Hepatic stellate cell (primary cell): Measurements from ENCODE around the gene FAF1.
A peak's percentile ranks its signal among the peaks of the same experiment; 100 is the strongest.

Experiments used
- DNase-seq: peaks from one replicate; pipeline ENCODE4 v3.0.0; 2011; ENCODE audit warnings: low spot score

The FAF1 gene

DNA sequence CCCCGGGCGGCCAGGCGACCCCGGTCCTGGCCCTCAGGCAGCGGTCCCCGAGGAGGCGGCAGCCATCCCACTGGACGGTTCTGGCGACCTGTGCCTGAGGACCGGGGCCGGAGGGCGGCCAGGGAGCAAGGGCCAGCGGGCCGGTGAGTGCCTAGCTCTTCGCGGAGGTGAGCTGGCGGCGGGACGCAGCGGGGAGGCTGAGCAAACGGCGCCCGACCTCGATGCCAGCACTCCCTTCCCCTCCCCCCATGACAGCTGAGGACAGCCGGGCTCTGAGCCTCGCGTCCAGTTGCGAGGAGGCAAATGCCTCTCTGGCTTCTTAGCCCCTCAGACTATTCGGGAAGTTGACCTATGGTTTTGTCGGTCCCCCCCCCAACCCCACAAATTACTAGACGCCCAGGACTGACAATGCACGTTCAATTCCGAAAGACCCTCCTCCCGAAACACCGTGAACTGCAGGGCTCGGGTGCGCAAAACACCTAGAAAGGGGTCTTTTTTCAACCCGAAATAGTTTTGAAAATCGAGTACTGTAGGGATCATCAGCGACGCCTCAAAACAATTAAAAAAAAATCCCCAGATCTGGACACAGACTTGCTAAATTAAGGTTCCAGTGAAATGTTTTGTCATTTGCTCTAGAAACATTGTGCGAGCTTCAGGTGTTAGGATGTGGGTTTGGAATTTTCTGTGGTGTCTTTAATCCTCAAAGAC lies 18.2 kb upstream of the FAF1 start:
- peak; percentile 64 for DNase-seq

DNA sequence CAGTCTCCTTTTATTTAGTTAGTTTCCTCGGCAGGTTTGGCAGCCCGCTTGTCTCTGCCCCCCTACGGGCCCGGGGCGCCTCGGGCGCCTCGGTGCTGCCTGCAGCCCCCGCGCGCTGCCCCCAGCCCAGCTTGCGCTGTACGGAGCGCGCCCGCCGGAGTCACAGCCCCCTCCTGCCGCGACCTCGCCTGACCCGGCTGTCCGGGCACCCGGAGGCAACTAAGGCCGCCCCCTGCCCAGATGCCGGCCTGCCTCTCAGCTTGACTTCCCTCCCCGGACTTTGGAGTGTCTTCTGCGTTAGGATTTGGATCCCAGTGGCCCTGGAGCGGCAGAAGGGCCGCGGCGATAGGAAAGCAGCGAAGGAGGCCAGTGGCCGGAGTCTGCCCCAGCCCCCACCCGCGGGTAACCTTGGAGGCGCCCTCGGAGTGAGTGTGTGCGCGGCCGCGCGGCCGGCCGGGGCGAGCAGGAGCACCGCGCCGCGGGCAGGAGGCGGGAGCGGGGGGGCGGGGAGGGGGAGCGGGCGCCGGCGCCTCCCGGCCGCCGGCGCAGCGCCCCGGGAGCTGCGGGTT lies 17.6 kb upstream of the FAF1 start:
- peak; percentile 60 for DNase-seq

DNA sequence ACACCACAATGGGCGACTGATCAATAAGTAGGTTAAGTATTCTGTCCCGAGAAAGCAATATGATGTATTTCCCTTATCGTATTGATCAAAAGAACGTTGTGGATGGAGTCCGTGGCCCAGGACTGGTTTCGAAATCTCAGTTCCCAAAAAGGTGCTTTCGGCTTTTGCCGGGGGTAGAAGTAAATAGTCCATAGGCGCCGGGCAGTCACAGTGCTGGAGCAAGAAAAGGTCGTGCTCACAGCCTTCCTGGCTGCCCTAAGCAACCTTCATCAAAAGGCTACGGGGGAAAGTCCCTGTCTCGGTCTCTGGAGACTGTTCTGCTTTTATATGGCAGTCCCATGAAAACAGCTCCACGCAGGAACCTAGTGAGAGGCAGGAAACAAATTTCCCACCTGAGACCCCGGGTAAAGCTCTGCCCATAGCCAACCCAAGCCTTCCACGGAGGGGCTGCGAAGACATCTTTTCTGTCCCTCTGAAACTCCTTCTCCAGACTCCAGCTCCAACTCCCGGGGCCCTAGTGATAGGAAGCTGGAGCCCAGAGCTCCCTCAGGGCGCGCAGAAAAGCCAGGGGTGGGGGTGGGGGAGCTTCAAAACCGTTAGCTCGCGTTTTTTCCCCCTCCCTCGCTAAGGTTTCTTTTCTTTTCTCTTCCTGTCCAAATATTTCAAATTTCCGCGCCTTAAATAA lies 17.0 kb upstream of the FAF1 start:
- DNase-seq: peak; percentile 51

DNA sequence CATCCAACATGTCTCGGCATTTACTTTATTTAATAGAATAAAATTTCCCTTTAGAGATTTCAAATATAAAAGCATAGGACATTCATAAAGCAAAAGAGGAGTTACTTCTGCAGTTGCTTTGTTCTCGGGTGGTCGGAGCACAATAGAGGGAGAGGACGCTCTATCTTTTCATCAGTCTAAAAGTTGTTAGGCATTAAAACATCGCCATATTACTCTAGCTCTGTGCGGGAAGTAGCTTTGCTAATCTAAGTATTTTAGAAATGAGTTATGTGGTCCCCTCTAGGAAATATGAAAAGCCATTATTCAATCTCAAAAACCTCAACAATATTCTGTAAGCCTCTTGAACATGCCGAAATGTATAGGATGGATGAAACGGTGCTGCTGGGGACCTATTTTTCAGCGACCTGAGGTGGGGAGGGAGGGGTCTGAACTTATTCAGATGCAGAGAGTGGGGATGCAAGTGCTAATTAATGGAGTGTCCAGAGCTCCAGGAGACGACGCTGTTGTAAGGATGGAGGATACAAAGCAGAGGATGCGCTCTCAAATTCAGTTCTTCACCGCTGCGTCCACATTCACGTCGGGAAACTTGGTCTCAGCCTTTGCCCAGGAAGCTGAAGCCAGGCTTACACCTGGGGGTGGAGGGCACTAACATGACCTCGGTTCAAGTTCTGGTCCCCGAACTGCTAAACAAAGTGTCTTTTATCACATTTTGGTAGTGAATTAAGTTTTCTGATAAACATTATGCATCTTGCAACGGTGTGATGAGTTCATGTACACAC lies 16.2 kb upstream of the FAF1 start:
- DNase-seq: no peak

DNA sequence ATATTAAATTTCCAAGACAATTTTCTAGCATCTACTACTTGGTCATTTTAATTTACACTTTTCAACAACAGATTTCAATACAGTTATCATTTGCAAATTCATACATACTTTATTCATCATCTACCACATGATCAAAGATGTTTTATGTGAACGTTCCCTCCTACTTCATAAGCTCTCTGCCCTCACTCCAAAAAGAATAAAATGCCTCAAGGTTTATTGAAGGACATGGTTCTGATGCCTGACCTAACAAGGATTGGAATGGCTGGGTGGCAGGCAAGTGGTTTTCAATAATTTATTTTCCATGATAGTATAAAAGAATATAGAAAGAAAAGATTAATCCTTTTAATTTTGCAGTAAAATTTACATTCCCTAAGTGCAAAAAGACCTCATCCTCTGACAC lies 15.4 kb upstream of the FAF1 start:
- DNase-seq: no peak

DNA sequence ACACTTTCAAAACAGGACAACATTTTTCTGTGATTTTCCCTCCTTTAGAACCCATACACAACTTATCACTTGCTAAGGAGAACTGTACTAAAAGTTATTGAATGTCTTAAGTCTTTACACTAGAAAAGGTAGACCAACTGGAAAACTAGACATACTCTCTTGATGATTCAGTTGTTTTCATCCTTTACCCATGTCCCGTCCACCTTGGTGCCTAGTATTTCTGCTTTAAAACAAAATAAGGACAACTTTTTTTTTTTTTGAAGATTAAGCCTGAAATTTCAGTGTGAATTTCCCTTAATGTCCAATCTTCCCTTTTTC lies 14.5 kb upstream of the FAF1 start:
- no peak for DNase-seq

DNA sequence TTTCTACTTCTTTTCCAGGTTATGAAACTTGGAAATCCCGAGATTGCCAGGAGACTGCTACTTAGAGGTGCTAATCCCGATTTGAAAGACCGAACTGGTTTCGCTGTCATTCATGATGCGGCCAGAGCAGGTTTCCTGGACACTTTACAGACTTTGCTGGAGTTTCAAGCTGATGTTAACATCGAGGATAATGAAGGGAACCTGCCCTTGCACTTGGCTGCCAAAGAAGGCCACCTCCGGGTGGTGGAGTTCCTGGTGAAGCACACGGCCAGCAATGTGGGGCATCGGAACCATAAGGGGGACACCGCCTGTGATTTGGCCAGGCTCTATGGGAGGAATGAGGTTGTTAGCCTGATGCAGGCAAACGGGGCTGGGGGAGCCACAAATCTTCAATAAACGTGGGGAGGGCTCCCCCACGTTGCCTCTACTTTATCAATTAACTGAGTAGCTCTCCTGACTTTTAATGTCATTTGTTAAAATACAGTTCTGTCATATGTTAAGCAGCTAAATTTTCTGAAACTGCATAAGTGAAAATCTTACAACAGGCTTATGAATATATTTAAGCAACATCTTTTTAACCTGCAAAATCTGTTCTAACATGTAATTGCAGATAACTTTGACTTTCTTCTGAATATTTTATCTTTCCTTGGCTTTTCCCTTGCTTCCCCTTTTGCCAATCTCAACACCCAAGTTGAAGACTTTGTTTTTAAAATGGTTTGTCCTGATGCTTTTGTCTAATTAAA lies 14.0 kb upstream of the FAF1 start:
- DNase-seq: no peak

DNA sequence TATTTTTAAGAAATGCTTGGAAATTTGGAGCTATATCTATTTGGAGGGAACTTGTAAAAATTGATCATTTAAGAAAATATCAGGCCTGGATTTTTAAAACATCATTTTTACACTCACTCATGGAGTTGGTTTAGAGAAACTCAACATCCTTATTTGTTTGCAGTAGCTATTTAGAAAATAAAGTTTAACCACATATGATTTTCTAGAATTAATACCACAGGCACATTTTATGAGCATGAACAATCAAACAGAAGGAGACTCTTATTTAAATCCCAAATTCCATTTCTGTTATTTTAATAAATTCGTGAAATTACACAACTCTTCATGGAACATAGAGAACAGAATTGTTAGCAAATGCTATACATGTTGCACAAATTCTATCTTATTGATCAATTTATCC lies 13.2 kb upstream of the FAF1 start:
- DNase-seq: no peak

DNA sequence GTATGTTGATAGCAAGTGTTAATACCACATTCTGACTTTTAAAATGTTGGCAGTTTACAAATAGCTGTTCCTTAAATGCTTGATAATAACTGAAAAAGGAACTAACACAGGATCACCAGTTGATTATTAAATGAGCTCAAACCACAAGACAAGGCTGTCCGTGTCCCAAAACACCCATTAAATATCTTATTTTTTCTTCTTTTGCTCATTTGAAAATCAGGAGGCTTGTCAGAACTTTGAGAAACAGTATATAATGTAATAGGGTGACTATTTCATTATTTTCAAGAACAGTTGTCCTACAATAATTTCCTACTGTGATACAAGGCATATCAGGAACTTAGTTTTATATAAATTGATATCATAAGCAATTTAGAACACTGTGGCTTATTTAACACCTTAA lies 12.7 kb upstream of the FAF1 start:
- DNase-seq: no peak

DNA sequence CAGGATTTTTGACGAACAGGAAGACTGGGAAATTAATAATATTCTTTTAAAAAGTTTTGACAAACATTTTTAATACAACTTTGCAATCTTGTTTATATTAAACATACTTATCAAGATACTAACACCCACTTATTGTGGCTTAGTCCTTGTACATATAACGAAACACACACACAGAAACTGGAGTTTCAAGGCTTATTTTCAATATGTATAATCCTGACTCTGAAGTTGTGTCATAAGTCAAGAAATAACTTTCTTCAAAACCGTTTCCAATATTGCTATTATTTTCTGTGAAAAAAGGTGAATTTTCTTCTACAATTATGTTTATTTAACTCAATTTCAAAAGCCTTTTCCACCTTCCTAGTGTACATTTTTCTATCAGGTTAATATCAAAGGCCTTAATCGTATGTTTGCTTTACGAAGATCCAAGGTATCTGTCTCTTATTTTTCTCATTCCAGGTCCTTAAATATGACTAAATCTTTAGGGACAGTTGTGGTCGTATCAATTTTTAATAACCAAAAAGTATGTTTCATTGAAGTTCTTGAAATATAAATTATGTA lies 11.8 kb upstream of the FAF1 start:
- DNase-seq: no peak

DNA sequence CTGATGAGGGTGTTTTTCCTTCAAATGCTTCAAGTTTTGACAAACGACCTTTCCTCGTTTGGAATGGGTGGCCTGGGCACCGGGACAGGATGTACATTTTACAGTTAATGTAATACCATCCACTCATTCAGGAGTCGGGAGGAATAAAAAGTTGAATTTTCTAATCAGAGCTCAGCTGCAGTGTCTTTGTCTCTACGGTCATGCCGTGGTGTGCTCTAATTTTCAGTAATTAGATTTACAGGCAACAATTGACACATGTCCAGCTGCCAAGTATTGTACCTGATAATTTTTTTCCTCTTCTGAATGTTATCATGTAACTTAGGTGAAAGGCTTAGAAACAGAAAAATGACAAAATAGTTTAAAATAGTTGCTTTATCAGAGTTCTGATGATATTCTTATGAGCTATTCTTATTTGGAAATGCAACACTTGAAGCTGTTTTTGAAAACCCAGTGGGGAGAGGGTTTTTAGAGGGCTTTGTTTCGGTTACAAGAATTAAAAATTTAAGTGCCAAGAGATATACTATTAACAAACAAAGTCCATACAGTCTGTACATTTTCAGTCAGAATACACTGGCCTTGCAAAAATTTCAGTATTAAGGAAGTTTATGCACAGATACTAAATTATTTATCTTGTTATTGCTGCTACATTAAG lies 11.0 kb upstream of the FAF1 start:
- DNase-seq: no peak

DNA sequence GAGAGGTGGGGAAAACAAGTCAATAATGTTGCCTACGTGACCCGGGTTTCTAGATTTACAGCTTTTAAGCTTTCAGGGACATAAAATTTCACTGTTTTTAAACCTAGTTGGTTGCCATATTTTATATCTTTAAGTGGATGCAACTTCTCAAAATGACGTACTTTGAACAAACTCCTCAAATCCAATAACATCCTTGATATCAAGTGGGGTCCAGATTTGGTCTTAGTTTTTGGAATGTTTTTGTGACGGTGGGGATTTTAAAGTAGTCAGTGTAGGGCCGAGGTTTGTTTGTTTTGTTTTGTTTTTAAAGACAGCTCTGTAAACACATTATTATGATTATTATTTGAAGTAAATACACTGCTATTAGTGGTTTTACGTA lies 10.4 kb upstream of the FAF1 start:
- DNase-seq: no peak

DNA sequence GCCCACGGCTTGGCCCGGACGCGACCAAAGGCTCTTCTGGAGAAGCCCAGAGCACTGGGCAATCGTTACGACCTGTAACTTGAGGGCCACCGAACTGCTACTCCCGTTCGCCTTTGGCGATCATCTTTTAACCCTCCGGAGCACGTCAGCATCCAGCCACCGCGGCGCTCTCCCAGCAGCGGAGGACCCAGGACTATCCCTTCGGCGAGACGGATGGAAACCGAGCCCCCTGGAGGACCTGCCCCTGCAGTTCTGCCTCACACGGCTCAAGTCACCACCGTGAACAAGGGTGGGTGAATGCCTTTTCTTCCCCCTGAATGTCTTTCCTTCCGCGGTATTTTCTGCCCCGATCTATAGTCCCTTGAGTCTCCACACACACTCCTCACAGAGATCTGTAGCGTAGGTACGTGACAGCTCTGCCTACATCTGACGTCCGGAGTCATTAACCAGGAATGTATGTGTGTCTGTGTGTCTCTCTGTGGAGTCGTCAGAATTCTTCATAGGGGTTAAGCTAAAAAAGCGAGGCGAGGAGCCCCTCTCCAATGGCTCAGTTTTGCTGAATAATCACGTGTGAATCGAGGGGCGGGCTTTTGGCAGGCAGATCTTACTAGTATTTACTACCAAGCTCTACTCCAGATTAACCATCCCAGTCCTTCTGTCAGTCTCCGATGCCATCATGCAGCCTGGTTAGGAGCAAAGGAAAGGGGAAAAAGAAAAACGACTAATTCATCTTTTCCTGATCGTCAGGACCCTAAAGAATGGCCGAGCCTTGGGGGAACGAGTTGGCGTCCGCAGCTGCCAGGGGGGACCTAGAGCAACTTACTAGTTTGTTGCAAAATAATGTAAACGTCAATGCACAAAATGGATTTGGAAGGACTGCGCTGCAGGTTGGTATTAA lies 9.8 kb upstream of the FAF1 start, which contains the start of gene CDKN2C:
TSS of gene CDKN2C (plus strand) at position 635 of the 898 bp plus-strand sequence. CDS start at position 759, 124 bp downstream.
- DNase-seq: peak; percentile 75

DNA sequence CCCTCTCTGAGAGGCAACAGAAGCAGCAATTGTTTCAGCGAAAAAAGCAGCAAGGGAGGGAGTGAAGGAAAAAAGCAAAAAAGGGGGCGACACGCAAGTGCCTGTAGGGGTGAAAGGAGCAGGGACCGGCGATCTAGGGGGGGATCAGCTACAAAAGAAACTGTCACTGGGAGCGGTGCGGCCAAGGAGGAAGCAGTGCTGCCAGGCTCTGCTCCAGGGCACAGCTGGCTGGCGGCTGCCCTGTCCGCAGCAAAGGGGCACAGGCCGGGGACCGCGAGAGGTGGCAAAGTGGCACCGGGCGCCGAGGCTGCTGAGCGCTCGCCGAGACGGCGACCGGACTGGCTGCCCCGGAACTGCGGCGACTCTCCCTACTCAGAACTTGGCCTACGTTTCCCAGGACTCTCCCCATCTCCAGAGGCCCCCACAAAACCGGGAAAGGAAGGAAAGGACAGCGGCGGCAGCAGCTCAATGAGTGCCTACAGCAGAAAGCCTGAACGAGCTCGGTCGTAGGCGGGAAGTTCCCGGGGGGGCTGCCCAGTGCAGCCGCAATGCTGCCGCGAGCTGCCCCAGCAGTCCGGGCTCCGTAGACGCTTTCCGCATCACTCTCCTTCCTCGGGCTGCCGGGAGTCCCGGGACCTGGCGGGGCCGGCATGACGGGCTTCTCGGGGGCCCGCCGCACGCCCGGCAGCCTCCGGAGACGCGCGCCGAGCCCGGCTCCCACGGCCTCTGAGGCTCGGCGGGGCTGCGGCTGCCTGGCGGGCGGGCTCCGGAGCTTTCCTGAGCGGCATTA lies 8.9 kb upstream of the FAF1 start:
- DNase-seq: peak; percentile 41

DNA sequence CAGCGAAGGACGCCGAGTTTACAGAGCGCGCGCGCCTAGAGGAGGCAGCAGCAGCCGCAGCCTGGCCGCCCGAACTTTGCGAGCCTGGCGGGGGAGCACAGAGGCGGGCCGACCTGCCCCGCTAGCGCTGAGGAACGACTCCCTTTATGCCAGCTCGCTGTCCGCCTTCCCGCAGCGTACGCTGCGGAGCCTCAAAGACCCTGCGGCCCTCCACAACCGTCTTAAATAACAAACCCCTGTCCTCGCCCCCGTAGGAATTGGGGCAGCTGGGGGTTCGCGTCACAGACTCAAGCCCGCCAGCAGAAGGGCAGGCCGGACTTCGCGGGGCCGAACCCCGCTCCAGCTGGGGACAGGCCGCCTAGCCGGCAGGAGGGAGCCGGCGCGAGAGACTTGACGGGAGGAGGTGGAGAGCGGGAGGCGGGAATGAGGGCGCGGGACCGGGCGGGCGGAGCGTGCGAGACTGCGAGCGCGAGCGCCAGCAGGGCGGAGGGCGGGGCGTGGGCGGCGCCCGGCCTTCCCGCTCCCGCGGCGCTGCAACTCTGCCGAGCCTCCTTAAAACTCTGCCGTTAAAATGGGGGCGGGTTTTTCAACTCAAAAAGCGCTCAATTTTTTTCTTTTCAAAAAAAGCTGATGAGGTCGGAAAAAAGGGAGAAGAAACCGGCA lies 8.2 kb upstream of the FAF1 start:
- DNase-seq: peak; percentile 92

DNA sequence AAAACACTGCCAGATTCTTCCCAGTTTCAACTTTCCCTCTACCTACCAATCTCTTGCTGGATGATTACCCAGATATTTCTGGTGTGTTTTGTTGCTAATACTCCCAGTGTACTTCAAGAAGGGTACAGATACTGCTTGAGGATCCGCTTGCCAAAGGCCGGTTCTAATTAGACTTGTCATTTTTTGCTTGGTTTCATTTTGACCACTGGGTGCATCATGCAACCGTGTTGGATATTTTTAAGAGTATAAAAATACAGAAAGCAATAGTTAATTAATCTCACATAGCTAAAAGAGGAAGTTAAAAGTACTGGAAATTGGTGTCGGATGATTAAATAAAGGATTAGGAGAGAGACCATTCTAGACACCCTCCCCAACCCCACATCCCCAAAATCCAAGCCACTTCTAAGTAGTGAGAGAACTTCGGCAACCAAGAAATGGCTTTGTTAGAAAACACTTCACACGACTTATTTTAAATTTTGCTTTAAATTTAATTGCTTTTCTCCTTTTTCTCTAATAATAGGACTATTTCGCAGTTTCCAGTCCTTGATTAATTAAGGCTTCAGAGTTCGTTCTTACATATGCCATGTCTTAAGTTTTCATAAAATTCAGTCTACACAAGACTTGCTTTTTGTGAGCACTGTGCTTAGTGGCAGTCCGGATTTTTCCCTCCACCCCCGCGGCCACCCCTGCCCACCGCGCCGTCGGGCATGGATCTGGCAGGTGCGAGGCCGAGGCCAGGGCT lies 7.5 kb upstream of the FAF1 start:
- DNase-seq: peak; percentile 46

DNA sequence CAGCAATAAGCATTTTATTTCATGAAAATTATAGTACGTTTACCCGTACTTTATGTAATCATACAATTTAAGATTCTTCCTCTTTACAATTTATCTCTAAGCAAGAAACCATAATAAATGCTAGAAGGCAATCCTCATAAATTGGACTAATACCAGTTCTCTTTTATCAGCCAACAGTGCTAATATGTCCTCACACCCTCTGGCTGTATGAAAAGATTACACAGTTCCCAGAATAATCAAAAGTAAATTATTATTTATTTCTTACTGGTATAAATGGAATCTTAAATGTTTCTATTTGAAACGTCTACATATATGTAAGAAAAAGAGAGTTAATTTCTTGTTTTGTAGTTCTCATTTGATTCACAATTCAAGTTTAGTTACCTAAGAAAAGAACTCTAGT lies 6.9 kb upstream of the FAF1 start:
- DNase-seq: no peak

DNA sequence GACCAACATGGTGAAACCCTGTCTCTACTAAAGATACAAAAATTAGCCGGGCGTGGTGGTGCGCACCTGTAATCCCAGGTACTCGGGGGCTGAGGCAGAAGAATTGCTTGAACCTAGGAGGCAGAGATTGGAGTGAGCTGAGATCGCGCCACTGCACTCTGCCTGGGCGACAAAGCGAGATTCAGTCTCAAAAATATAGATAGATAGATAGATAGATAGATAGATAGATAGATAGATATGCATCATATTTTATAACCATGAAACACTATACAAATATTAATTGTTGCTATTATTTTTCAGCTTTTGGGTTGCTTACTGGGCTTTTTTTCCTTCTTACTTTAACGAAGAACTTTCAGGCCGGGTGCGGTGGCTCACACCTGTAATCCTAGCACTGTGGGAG lies 4.8 kb upstream of the FAF1 start:
- no peak for DNase-seq
